HG03520 (cell line): ENCODE measurements around the gene PPP1R9A.

Experiments
- ATAC-seq: cut with Tn5 transposase; IDR thresholded peaks from one replicate; pipeline ENCODE4 v1.9.1; 2021; ENCODE audit warnings: mild to moderate bottlenecking, moderate library complexity; ENCODE audit not compliant: unreplicated experiment

Gene PPP1R9A

DNA sequence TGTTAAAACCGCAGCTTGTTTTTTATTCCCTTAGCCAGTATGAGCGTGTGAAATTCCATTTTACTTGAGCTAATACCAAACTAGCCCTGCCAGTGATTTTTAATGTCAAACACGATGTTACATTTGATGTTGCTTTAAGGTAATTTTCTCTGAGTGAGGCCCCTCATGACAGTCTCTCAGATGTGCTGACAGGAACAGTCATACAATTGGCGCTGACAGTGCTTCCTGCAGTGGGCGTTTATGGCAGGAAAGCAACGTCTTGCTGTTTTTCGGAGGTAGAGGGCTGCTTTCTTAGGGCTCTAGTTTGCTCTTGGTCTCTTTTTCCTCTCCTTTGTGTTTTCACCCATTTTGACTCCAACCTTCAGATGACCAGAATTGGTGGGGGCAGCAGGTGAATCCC, 397.6 kb downstream of the PPP1R9A start:
- no peak for ATAC-seq

DNA sequence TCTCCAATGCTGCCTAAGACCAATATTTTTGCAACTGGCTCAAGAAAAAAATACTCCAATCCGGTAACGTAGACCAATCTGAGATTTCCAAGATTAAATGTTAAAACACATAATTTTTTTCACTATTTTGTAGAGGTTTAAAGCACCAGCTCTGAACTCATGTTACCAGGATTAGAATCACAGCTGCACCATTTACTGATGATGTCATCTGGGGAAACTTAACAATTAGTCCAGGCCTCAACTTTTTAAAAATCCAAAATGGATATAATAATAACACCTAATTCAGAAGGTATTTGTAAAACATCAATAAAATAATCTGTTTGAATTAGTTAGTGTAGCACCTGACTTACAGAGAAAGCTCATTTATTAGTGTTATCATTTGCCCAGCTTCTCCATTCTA, 402.6 kb downstream of the PPP1R9A start:
- no peak for ATAC-seq

- ATAC-seq, result no peak
Measured at GRCh38 chr7:95311389-95311788, 404.0 kb downstream of the PPP1R9A start.

DNA sequence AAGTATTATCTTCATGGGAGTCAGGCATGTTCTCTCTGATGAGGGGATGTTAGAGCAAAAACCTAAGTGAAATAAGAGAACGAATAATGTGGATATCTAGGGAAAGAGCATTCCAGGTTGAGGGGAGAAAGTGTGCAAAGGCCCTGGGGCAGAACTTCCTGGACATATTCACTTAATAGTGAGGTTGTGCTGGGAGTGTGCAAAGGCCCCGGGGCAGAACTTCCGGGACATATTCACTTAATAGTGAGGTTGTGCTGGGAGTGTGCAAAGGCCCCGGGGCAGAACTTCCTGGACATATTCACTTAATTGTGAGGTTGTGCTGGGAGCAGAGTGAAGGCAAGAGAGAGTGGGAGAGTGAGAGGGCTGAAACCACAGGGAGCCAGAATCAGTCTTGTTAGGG, 405.2 kb downstream of the PPP1R9A start:
- ATAC-seq, result no peak

GRCh38 chr7:95316588-95316987, 409.2 kb downstream of the PPP1R9A start:
- ATAC-seq, result peak; percentile 87

DNA sequence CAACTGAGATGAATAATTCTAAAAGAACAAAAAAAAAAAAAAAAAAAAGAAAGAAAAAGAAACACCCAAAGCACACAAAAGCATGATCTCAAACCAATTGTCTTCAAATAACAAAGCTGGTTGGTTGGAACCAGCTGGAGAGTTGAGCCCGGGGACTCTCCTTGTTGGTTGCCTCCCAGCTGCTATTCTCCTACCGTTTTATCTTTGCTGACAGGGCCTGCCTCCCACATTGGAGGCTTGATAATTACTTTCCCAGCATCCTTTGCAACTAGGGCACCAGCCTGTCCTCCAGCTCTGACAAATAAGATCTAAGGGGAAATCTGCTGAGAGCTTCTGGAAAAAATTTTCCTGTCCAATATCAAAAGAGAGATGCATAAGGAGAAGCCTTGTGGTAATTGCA, 410.2 kb downstream of the PPP1R9A start:
- ATAC-seq, result no peak

- no peak for ATAC-seq
Measured at GRCh38 chr7:95317966-95318365, 410.6 kb downstream of the PPP1R9A start.

- ATAC-seq, result no peak
Measured at GRCh38 chr7:95318501-95319100, 411.2 kb downstream of the PPP1R9A start.

GRCh38 chr7:95319570-95319969, 412.2 kb downstream of the PPP1R9A start:
- no peak for ATAC-seq

DNA sequence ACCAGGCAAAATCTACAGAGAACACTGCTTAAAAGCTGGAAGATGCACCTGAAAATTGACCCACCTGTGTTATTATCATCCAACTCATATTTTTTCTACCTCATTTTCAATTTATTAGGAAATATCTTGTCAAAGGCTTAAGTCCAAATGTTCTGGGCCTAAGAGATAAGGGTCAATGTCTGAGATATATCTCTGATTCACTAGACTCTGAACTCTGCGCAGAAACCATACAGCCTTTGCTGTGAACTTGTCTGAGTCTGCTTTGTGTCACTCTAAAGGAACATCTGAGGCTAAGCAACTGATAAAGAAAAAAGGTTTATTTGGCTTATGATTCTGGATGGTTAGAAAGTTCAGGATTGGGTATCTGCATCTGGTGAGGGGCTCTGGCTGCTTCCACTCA, 413.3 kb downstream of the PPP1R9A start:
- ATAC-seq, result no peak

DNA sequence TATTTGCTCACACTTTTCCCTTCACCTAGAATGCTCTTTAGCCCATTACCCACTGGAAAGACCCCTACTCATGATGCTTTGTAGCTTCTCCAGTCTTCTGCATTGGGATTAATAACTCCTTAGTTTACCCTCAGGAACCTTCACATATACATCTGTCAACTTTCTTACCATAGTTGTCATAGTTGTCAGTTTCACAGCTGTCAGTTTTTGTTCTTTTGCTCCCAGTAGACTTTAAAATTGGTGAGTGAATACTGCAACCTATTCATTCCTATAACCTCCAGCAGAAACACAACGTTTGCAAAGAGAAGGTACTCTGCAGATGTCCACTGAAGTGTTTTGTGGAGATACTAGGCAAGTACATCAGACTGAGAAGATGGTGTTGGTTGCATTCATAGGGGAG, 414.3 kb downstream of the PPP1R9A start:
- ATAC-seq, result no peak

GRCh38 chr7:95322396-95322795, 415.0 kb downstream of the PPP1R9A start:
- no peak for ATAC-seq

DNA sequence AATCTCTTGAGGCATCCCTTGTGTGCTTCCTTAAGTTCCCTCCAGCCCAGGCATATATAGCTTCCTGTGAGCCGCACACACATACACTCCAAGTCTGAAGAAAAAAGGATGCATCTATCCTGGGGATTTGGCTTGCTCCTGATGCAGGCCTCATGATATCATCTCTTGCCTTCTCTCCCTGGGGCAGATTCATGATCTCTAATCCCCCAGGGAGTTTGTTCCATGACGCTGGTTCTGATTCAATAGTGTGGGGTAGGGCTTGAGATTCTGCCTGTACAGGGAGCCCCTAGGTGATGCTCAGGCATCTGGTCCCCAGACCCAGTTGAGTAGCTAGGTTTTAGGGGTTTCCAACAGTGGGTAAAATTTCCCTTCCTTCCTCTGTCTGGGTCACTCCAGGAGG, 415.5 kb downstream of the PPP1R9A start:
- ATAC-seq, result no peak

DNA sequence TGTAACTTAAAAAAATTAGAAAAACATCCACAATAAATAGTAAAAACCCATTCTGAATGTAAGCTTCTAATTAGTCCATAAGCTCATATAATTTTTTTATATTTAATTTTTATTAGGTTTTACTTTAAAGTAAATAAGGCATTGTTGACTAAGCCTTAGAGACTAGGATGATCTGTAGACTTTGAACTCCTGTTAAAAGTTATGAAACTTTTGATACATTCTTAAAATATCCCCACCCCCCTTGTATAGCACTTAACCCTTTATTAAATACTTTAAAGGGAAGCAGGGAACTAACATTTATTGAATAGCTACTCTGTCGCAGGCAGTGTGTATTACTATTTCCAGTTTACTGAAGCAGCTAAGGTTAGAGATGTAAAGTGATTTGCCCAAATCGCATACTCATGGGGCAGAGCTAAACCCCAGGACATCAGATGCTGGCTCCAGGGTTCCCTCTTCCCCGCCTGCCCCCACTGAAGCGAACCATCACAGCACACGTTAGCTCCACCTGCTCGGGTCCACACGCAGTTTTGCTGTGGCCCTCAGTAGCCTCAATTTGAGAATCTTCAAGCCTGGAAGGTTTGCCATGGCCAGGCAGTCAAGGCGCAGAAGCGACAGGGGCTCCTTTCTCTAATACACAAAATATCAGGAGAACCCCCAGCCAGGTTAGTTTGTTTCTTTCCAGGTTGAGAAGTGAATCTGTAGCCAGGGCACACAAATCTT, 416.2 kb downstream of the PPP1R9A start:
- no peak for ATAC-seq

DNA sequence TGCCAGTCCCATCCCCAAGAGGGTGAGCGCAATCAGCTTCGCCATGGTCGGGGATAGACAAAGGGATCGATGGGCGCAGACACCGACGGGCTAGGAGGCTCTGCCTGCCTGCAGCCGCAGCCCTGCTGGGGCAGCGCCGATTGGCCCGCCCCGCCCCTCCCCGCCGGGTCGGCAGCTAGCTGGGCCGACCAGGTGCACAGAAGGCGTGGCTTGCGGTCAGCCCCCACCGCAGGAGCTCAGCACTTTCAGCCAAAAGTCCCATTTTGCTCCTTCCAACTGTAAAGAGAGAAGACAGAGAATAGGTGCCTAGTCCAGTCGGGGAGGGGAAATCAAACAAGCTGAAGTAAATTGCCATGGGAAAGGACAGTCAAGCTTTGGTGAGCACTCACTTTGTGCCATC, 417.0 kb downstream of the PPP1R9A start, which contains the start of gene PON1:
Gene PON1 (minus strand): TSS at position 102 of the 400 bp plus-strand sequence. CDS start 57 bp downstream, at position 45.
- ATAC-seq, result no peak

GRCh38 chr7:95327356-95327755, 420.0 kb downstream of the PPP1R9A start:
- ATAC-seq, result no peak

- peak; percentile 95 for ATAC-seq
Measured at GRCh38 chr7:95330204-95330960, 423.0 kb downstream of the PPP1R9A start.

- ATAC-seq, result peak; percentile 24
Measured at GRCh38 chr7:95330961-95331337, 423.6 kb downstream of the PPP1R9A start.

DNA sequence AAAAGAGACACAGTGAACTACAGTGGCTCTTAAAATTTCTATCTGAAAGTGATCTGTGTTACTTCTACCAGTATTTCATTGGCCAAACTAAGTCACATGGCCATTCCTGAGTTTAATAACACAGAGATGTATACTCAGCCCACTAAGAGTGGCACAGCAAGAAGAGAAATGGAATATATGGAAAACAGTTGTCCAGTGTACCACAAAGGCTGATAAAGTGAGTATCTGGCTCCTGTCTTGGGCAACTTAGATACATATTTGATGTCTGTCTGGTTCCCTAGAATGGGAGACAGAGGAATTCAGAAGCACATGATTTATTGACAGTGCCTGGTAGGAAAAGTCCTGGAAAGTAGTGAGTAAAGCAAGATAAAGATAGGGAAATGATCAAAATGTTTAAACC, 427.1 kb downstream of the PPP1R9A start:
- ATAC-seq, result no peak

GRCh38 chr7:95335093-95335492, 427.7 kb downstream of the PPP1R9A start:
- no peak for ATAC-seq

DNA sequence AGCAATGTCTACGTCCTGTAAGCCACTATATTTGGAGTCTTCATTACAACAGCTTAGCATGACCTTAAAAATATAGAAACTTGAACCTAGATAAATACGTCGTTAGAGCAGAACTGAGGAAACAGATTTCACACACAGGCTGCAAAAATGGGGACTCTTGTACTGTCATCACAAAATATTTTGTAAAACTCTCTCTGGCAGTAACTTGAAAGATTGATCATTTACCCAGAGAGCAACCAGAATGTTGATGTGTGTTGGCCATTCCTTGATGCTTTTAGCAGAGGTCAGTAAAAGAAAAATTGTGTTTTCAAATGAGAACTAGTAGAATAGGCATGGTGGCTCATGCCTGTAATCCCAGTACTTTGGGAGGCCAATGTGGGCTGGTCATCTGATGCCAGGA, 431.4 kb downstream of the PPP1R9A start:
- no peak for ATAC-seq

DNA sequence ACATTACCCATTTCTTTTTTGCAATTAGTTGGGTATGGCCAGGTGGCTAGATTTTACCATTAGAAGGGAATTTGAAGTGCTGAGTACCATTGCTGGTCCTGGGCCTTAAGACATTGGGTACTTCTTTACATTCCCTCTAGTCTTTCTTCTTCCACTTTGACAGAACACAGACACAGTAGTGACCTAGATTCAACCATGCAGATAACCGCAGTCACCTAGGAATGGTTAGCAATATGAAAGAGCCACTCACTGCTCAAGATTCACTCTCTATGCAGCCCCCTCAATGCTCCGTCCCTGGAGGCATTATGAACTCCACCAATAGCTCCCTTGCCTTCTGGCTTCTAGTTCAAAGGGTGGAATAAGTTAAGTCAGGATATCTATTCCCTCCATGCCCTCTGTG, 433.1 kb downstream of the PPP1R9A start:
- ATAC-seq, result no peak
